AG04450 (cell line): Measurements from ENCODE around the gene CCR3. TPM values are rescaled to one million over a fixed set of nuclear protein-coding genes. Genes with fewer than 3 reads are reported as not detected.

Source experiments
- CTCF ChIA-PET: fragments of 300-600, 350-600 bp; formaldehyde crosslinking; extraction: SDS; loops from one replicate; lab custom pipeline; 2022; ENCODE audit warnings: antibody characterized with exemption, inconsistent platforms; lab: Charles Lee
- POLR2A ChIA-PET: fragments of 350-600 bp; formaldehyde crosslinking; extraction: SDS; loops from one replicate; lab custom pipeline; 2021; ENCODE audit warnings: antibody characterized with exemption, inconsistent platforms; lab: Yijun Ruan, JAX
- DNase-seq: peaks from one replicate; pipeline ENCODE4 v3.0.0-alpha.2; 2011; ENCODE audit warnings: low read depth, low spot score
- H3K27ac ChIP-seq: one replicate; pipeline ENCODE4 v1.5.1; 2012; ENCODE audit warnings: low read depth, low read length, control low read depth
- H3K27me3 ChIP-seq: one replicate; pipeline ENCODE4 v1.6.0; 2012; ENCODE audit warnings: low read length; ENCODE audit not compliant: control insufficient read depth, insufficient read depth
- H3K4me3 ChIP-seq: 2 replicates; pipeline ENCODE4 v1.5.1; 2011; ENCODE audit warnings: mild to moderate bottlenecking, low read depth, low read length, control low read depth
- H3K9me3 ChIP-seq: 2 replicates; pipeline ENCODE4 v1.5.1; 2012; ENCODE audit warnings: low read length; ENCODE audit not compliant: control insufficient read depth, insufficient read depth
- CTCF ChIP-seq: IDR thresholded peaks from 2 replicates; pipeline ENCODE4 v1.5.1; 2011; ENCODE audit warnings: low read depth, low read length, control low read depth, inconsistent platforms
- polyA minus RNA-seq: library from RNA; depleted of rRNA, polyadenylated mRNA; stranded (reverse); fragments of >200 nt; gene quantifications from 2 replicates; pipeline ENCODE4 v1.2.3, GENCODE V29; 2011; rRNA and poly(A)+ RNA removed
- polyA plus RNA-seq: library from polyadenylated mRNA; depleted of rRNA; stranded (reverse); fragments of >200 nt; gene quantifications from 2 replicates; pipeline ENCODE4 v1.2.3, GENCODE V29; 2011; rRNA removed

Gene CCR3
- polyA plus RNA-seq (not detected in 2 replicates), polyA minus RNA-seq (not detected in 2 replicates)

- CTCF ChIA-PET: interaction anchor here (1.1 kb wide), 1 partner anchor 24 kb away, joined by 4 read pairs; no protein-coding TSS in a partner anchor
- POLR2A ChIA-PET: no interaction called here
- DNase-seq: no peak
- Histone ChIP-seq H3K9me3 (no peaks in the 10 kb centered on the region), H3K27ac (no peak within 1 kb of the TSS), H3K4me3 (no peak within 1 kb of the TSS), H3K27me3 (peaks cover 8% of the 10 kb centered on the region)
- TF ChIP-seq CTCF: no peak
Measured at GRCh38 chr3:46242120-46242519, at the start of gene CCR3. Gene CCR3, plus strand, starts transcription at chr3:46242460. Its CDS starts 22,699 bp downstream, at chr3:46265159.

DNA sequence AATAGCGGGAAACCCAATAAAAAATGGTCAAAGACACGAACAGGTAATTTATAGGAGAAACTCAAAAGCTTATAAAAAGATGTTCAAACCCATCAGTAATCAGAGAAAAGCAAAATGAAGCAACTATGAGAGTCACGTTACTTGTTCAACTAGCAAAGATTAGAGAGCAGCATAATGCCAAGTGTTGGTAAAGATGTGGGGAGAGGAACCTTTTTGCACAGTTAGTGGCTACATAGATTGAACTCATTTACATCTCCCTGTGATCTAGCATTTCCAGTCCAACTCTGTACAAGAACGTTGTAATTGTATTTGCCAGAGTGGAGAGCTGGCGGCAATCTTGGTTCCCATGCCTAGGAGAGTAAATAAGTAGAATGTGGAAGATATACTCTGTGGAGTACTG is 49.3 kb upstream of the CCR3 start:
- no peak overlapping the region for H3K4me3 ChIP-seq
- CTCF ChIA-PET: no interaction called here
- no peaks in the 10 kb centered on the region for H3K27me3 ChIP-seq
- TF ChIP-seq CTCF: no peak
- no peak for DNase-seq
- POLR2A ChIA-PET: no interaction called here
- no peak overlapping the region for H3K27ac ChIP-seq
- no peaks in the 10 kb centered on the region for H3K9me3 ChIP-seq

DNA sequence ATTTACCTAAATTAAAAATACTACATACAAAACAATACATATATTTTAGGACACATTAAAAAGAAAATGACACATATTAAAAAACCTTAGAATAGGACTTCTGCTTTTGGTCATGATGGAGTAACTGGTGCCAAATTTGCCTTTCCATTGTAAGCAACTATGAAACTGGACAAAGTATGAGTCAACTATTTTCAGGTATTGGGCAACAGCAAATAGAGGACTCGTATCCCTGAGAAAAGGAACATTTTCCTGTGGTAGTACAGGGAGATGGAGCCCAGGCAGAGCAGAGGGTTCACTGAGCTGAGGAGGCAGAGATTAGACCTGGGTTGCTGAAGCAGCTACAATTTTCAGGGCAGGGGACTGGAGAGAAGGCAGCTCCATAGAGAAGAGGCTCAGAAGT is 48.8 kb upstream of the CCR3 start:
- ChIA-PET CTCF (no interaction called here), POLR2A (no interaction called here)
- H3K27ac ChIP-seq: no peak overlapping the region
- DNase-seq: no peak
- H3K4me3 ChIP-seq: no peak overlapping the region
- no peak for TF ChIP-seq CTCF
- H3K27me3 ChIP-seq: no peaks in the 10 kb centered on the region
- H3K9me3 ChIP-seq: no peaks in the 10 kb centered on the region

GRCh38 chr3:46194868-46195553 is 47.2 kb upstream of the CCR3 start:
- H3K27me3 ChIP-seq: peaks cover 3% of the 10 kb centered on the region
- TF ChIP-seq CTCF: no peak
- no peak overlapping the region for H3K27ac ChIP-seq
- H3K4me3 ChIP-seq: no peak overlapping the region
- no peaks in the 10 kb centered on the region for H3K9me3 ChIP-seq
- no peak for DNase-seq
- ChIA-PET POLR2A (no interaction called here), CTCF (no interaction called here)

DNA sequence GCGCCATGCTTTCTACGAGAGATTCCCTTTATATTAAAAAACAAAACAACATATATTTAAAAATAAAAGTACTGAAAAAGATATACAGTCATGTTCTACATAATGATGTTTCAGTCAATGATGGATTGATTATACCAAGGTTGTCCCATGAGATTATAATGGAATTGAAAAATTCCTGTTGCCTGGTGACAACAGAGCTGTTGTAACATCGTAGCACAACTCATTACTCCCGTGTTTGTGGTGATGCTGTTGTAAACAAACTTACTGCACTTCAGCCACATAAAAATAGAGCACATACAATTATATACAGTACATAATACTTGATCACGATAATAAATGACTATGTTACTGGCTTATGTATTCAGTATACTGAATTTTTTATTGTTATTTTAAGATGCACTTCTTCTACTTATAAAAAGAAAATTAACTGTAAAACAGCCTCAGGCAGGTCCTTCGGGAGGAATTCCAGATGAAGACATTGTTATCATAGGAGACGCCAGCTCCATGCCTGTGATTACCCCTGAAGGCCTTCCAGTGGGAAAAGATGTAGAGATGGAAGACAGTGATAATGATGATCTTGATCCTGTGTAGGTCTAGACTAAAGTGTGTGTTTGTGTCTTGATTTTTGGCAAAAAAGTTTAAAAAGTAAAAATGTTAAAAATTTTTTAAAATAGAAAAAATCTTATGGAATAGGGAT is 45.9 kb upstream of the CCR3 start:
- Histone ChIP-seq H3K9me3 (no peaks in the 10 kb centered on the region), H3K27me3 (peaks cover 14% of the 10 kb centered on the region), H3K27ac (no peak overlapping the region), H3K4me3 (no peak overlapping the region)
- CTCF ChIA-PET: no interaction called here
- no peak for DNase-seq
- no peak for TF ChIP-seq CTCF
- POLR2A ChIA-PET: no interaction called here
